DOHH2 (cell line): Measurements from ENCODE around the gene ZFAND2A.

Experiments used
- EZH2phosphoT487 ChIP-seq: fragments of 200-600 bp; sonication (generic); IDR thresholded peaks from 2 replicates; pipeline ENCODE4 v1.6.1; 2017; ENCODE audit warnings: borderline replicate concordance, mild to moderate bottlenecking, antibody characterized with exemption, low read length, moderate library complexity, mixed read lengths
- TF ChIP-seq, protein P1 (sequence below): fragments of 200-600 bp; sonication (generic); IDR thresholded peaks from one replicate; pipeline ENCODE4 v1.5.1; 2014; ENCODE audit warnings: antibody characterized with exemption, mild to moderate bottlenecking, low read depth, low read length; ENCODE audit not compliant: poor library complexity, severe bottlenecking

DNA sequence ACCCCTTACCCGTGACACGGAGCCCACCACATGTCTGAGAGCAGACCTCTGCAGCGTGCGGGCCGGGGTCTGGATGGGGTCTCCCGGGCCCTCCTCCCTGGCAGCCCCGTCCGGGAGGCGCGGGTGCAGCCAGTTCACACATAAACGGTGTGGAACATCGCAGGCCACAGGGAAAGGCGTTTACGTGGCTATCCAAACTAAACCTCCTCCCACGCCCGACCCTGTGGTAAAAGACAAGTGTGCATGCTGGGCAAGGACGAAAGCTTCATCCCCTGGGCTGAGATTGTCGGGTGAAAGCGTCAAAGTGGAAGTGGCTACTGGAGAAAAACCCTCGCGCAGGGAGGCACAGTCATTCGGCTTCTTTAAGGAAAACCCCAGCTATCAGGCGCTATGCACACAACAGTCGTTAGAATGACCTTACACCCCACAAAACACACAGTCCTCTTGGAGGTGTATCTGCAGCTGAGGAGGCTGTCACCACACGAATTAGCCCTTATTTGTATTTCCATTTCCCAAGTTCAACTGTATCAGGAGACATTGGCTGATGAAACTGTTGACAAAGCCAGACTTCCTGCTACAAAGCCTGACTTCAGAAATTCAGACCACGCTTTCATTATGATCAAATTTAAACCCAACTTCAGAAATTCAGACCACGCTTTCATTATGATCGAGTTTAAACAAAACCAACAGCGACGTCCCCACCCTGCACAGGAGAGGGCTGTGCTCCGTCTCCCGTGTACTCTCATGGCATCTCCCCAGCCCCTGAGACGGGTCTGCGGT is 56.8 kb downstream of the ZFAND2A start:
- TF ChIP-seq, protein P1, sequence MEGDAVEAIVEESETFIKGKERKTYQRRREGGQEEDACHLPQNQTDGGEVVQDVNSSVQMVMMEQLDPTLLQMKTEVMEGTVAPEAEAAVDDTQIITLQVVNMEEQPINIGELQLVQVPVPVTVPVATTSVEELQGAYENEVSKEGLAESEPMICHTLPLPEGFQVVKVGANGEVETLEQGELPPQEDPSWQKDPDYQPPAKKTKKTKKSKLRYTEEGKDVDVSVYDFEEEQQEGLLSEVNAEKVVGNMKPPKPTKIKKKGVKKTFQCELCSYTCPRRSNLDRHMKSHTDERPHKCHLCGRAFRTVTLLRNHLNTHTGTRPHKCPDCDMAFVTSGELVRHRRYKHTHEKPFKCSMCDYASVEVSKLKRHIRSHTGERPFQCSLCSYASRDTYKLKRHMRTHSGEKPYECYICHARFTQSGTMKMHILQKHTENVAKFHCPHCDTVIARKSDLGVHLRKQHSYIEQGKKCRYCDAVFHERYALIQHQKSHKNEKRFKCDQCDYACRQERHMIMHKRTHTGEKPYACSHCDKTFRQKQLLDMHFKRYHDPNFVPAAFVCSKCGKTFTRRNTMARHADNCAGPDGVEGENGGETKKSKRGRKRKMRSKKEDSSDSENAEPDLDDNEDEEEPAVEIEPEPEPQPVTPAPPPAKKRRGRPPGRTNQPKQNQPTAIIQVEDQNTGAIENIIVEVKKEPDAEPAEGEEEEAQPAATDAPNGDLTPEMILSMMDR: no peak
- TF ChIP-seq EZH2phosphoT487: no peak
